WTC11 (cell line): Measurements from ENCODE around the gene RNF150. TPM values are rescaled to one million over a fixed set of nuclear protein-coding genes. Genes with fewer than 3 reads are reported as not detected.

ENCODE experiments used
- ATAC-seq: fragments of 200-7000 bp; cut with Tn5 transposase; 2 replicates; pipeline ENCODE4 v1.10.0; 2021; ENCODE audit warnings: mild to moderate bottlenecking, moderate library complexity
- CTCF ChIA-PET: fragments of 300-600 bp; sonication (Branson Sonifier 250); formaldehyde crosslinking; loops from one replicate; lab custom pipeline; 2021; ENCODE audit warnings: antibody characterized with exemption; lab: Charles Lee
- POLR2A ChIA-PET: fragments of 350-600 bp; sonication (Branson Sonifier 250); formaldehyde crosslinking; loops from one replicate; lab custom pipeline; 2021; ENCODE audit warnings: antibody characterized with exemption; lab: Charles Lee
- DNase-seq: peaks from one replicate; pipeline ENCODE4 v3.0.0; 2021; ENCODE audit warnings: low spot score
- H3K27ac Mint-ChIP-seq: 2 replicates; pipeline ENCODE4 v1.8.0; 2021; ENCODE audit warnings: mixed read lengths
- H3K27me3 Mint-ChIP-seq: 2 replicates; pipeline ENCODE4 v1.8.0; 2021; ENCODE audit warnings: low read depth, mild to moderate bottlenecking, moderate library complexity, mixed read lengths
- H3K36me3 Mint-ChIP-seq: 2 replicates; pipeline ENCODE4 v1.8.0; 2021; ENCODE audit warnings: mixed read lengths
- H3K4me1 Mint-ChIP-seq: 2 replicates; pipeline ENCODE4 v1.8.0; 2022; ENCODE audit warnings: mixed read lengths
- H3K4me3 Mint-ChIP-seq: 2 replicates; pipeline ENCODE4 v1.8.0; 2021; ENCODE audit warnings: mild to moderate bottlenecking, moderate library complexity, mixed read lengths
- H3K9me3 Mint-ChIP-seq: 2 replicates; pipeline ENCODE4 v1.8.0; 2021; ENCODE audit warnings: mixed read lengths
- ARID4B ChIP-seq: sonication (generic); formaldehyde crosslinking; IDR thresholded peaks from 2 replicates; pipeline ENCODE4 v1.8.0; 2023; ENCODE audit warnings: missing genetic modification reagents, mild to moderate bottlenecking, borderline replicate concordance
- ERG ChIP-seq: fragments of 250-450 bp; sonication (Bioruptor Pico); IDR thresholded peaks from 2 replicates; pipeline ENCODE4 v1.8.0; 2021; ENCODE audit warnings: mild to moderate bottlenecking
- GRHL2 ChIP-seq: fragments of 250-450 bp; sonication (Bioruptor Pico); IDR thresholded peaks from 2 replicates; pipeline ENCODE4 v1.8.0; 2022; ENCODE audit warnings: mild to moderate bottlenecking, moderate library complexity; ENCODE audit not compliant: insufficient replicate concordance, severe bottlenecking
- HMGA2 ChIP-seq: fragments of 250-450 bp; sonication (Bioruptor Pico); IDR thresholded peaks from 2 replicates; pipeline ENCODE4 v1.4.0; 2021; ENCODE audit warnings: mild to moderate bottlenecking, moderate library complexity
- HMGXB4 ChIP-seq: sonication (generic); formaldehyde crosslinking; IDR thresholded peaks from 2 replicates; pipeline ENCODE4 v1.8.1; 2023; ENCODE audit warnings: mild to moderate bottlenecking, moderate library complexity, missing genetic modification reagents
- JAZF1 ChIP-seq: fragments of 250-450 bp; sonication (Bioruptor Pico); IDR thresholded peaks from 2 replicates; pipeline ENCODE4 v1.9.0; 2021; ENCODE audit warnings: moderate library complexity, mild to moderate bottlenecking, inconsistent platforms
- JUN ChIP-seq: sonication (generic); formaldehyde crosslinking; IDR thresholded peaks from 2 replicates; pipeline ENCODE4 v1.8.0; 2023; ENCODE audit warnings: mild to moderate bottlenecking, missing genetic modification reagents
- MXD4 ChIP-seq: fragments of 250-450 bp; sonication (Bioruptor Pico); IDR thresholded peaks from 2 replicates; pipeline ENCODE4 v1.8.0; 2021; ENCODE audit warnings: mild to moderate bottlenecking, moderate library complexity, borderline replicate concordance
- NFE2L1 ChIP-seq: sonication (generic); formaldehyde crosslinking; IDR thresholded peaks from 2 replicates; pipeline ENCODE4 v1.8.1; 2023; ENCODE audit warnings: missing genetic modification reagents
- NR2C2 ChIP-seq: sonication (generic); formaldehyde crosslinking; IDR thresholded peaks from 2 replicates; pipeline ENCODE4 v1.8.0; 2022; ENCODE audit warnings: mild to moderate bottlenecking, missing genetic modification reagents
- PRRX2 ChIP-seq: fragments of 250-450 bp; sonication (Bioruptor Pico); IDR thresholded peaks from 2 replicates; pipeline ENCODE4 v1.8.0; 2021; ENCODE audit warnings: mild to moderate bottlenecking
- RELA ChIP-seq: sonication (generic); formaldehyde crosslinking; IDR thresholded peaks from 2 replicates; pipeline ENCODE4 v1.8.1; 2022; ENCODE audit warnings: missing genetic modification reagents, mild to moderate bottlenecking, borderline replicate concordance
- SMAD3 ChIP-seq: sonication (generic); formaldehyde crosslinking; IDR thresholded peaks from 2 replicates; pipeline ENCODE4 v1.8.0; 2022; ENCODE audit warnings: missing genetic modification reagents, mild to moderate bottlenecking, borderline replicate concordance
- TEAD1 ChIP-seq: sonication (generic); formaldehyde crosslinking; IDR thresholded peaks from 2 replicates; pipeline ENCODE4 v1.8.0; 2022; ENCODE audit warnings: mild to moderate bottlenecking, missing genetic modification reagents
- ZNF138 ChIP-seq: sonication (generic); formaldehyde crosslinking; conservative IDR thresholded peaks from 2 replicates; pipeline ENCODE4 v1.8.1; 2022; ENCODE audit warnings: mild to moderate bottlenecking, moderate library complexity, missing genetic modification reagents
- ZNF263 ChIP-seq: sonication (generic); formaldehyde crosslinking; IDR thresholded peaks from 2 replicates; pipeline ENCODE4 v1.8.1; 2022; ENCODE audit warnings: low read depth, mild to moderate bottlenecking, moderate library complexity, missing genetic modification reagents
- ZNF423 ChIP-seq: fragments of 250-450 bp; sonication (Bioruptor Pico); IDR thresholded peaks from 2 replicates; pipeline ENCODE4 v2.1.2; 2022; ENCODE audit warnings: mild to moderate bottlenecking, moderate library complexity
- ZNF512 ChIP-seq: sonication (generic); formaldehyde crosslinking; IDR thresholded peaks from 2 replicates; pipeline ENCODE4 v1.8.1; 2022; ENCODE audit warnings: missing genetic modification reagents, borderline replicate concordance
- total RNA-seq: library from RNA; stranded (reverse); gene quantifications from 3 replicates; pipeline ENCODE4 v1.2.3, GENCODE V29; 2021

The RNF150 gene
- total RNA-seq, 1 experiment from 2014 or later, result 5.9 TPM

- no peak for TF ChIP-seq HMGXB4 (CRISPR knock-in tag)
- TF ChIP-seq JUN (CRISPR knock-in tag), result no peak
- no peak for TF ChIP-seq ZNF138 (CRISPR knock-in tag)
These were observed 74.4 kb downstream of the RNF150 start (continued) for GRCh38 chr4:141058591-141059512.

GRCh38 chr4:141057582-141057981, 75.7 kb downstream of the RNF150 start:
- Mint-ChIP-seq H3K27ac (no peak overlapping the region), H3K4me3 (no peak overlapping the region), H3K36me3 (0 out of 2 replicates have a peak, but pooled peaks cover 2% of the 10 kb centered on the region), H3K27me3 (no peaks in the 10 kb centered on the region), H3K4me1 (peaks cover 3% of the 10 kb centered on the region; the same call in 1 of the 2 replicates), H3K9me3 (peaks cover 3% of the 10 kb centered on the region)
- ChIA-PET CTCF (no interaction called here), POLR2A (no interaction called here)
- TF ChIP-seq ERG (no peak), ZNF423 (CRISPR knock-in tag) (no peak), MXD4 (CRISPR knock-in tag) (no peak), HMGA2 (no peak), RELA (CRISPR knock-in tag) (no peak), JAZF1 (CRISPR knock-in tag) (no peak), ARID4B (no peak), NR2C2 (CRISPR knock-in tag) (no peak), PRRX2 (CRISPR knock-in tag) (no peak), GRHL2 (CRISPR knock-in tag) (no peak), NFE2L1 (no peak), TEAD1 (CRISPR knock-in tag) (no peak)
- no peak for DNase-seq
- no peak for ATAC-seq

- no peak for DNase-seq
- POLR2A ChIA-PET, result no interaction called here
- H3K9me3 Mint-ChIP-seq, result peaks cover 12% of the 10 kb centered on the region
- H3K27me3 Mint-ChIP-seq, result no peaks in the 10 kb centered on the region; the same call in 1 of the 2 replicates
- H3K27ac Mint-ChIP-seq, result no peak overlapping the region
- H3K36me3 Mint-ChIP-seq, result peaks cover 9% of the 10 kb centered on the region
- peaks cover 3% of the 10 kb centered on the region; the same call in 1 of the 2 replicates for H3K4me1 Mint-ChIP-seq
- ATAC-seq, result peak; percentile 88
- CTCF ChIA-PET, result no interaction called here
- H3K4me3 Mint-ChIP-seq, result no peak overlapping the region
- TF ChIP-seq SMAD3 (no peak), ZNF263 (CRISPR knock-in tag) (no peak), ZNF512 (CRISPR knock-in tag) (no peak), HMGXB4 (CRISPR knock-in tag) (no peak)
These were observed 76.8 kb downstream of the RNF150 start for GRCh38 chr4:141056473-141056872.
